ENCODE data around the gene TRIM8.

The TRIM8 gene

GRCh38 chr10:102633848-102634247, 10.4 kb upstream of the TRIM8 start:
- DNase-seq = no peak

DNA sequence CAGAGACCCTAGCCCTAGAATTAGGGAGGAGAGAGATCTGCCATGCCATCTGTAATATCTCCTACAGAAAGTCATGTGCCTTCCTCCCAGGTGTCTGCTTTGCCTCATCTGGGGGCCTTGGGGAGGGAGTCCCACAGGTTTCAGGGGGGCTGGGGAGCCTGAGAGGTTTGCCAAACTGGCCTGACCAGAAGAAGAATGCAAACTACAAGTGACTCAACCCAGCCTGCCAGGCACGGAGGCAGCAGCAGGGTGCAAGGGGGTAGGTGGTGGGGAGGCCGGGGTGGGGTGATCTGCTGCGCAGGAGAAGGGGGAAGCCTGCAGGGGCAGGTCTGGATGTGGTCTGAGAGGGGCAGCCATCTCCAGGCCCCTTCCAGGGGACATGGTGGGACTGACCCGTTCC, 9.6 kb upstream of the TRIM8 start:
- DNase-seq = no peak

- no peak for DNase-seq
Measured at GRCh38 chr10:102635377-102635776, 8.9 kb upstream of the TRIM8 start.

GRCh38 chr10:102639537-102639936, 4.7 kb upstream of the TRIM8 start:
- DNase-seq = no peak

DNA sequence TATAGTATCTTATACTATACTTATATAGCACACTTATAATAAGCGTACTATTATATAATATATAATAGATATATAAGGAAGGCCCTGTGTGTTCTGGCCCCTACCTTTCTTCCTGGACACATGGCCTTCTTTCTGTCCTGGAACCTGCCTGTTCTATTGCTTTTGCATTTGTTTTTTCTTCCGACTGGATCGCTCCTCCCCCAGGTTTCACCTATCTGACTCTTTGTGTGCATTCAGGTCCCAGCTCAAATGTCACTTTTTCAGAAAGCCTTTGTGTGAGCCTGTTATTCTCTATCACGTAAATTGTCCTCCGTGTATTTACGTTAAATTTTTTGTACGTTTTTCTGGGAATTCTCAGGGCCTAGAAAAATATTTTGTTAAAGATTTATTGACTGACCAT, 2.9 kb upstream of the TRIM8 start:
- DNase-seq = no peak

GRCh38 chr10:102641880-102642735, 2.2 kb upstream of the TRIM8 start:
- peak; percentile 97 to 98 for DNase-seq

- DNase-seq = peak; percentile 33 to 39
Measured at GRCh38 chr10:102642736-102643335, 1.4 kb upstream of the TRIM8 start.

GRCh38 chr10:102643336-102644065, 778 bp upstream of the TRIM8 start:
- peak; percentile 24 for DNase-seq

- DNase-seq = peak; percentile 71 to 75
Measured at GRCh38 chr10:102644646-102645387, 538 bp downstream of the TRIM8 start.

DNA sequence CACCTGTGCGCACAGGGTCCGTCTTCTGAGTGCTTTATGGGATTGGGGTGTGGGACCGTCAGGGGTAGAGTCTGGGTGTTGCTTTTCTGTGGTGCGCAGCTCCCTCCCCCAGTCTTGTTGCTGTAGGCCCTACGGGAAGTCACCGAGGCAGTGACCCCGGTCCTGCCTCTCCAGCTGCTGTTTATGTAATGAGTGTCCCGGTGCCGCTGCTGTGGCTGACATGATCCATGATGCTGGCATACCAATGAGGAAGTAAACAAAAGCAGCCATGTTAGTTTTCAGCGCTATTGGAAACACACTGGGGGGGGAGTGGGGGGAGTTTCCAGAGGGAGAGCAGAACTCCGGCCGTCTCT, 1.1 kb downstream of the TRIM8 start:
- peak; percentile 22 to 27 for DNase-seq

DNA sequence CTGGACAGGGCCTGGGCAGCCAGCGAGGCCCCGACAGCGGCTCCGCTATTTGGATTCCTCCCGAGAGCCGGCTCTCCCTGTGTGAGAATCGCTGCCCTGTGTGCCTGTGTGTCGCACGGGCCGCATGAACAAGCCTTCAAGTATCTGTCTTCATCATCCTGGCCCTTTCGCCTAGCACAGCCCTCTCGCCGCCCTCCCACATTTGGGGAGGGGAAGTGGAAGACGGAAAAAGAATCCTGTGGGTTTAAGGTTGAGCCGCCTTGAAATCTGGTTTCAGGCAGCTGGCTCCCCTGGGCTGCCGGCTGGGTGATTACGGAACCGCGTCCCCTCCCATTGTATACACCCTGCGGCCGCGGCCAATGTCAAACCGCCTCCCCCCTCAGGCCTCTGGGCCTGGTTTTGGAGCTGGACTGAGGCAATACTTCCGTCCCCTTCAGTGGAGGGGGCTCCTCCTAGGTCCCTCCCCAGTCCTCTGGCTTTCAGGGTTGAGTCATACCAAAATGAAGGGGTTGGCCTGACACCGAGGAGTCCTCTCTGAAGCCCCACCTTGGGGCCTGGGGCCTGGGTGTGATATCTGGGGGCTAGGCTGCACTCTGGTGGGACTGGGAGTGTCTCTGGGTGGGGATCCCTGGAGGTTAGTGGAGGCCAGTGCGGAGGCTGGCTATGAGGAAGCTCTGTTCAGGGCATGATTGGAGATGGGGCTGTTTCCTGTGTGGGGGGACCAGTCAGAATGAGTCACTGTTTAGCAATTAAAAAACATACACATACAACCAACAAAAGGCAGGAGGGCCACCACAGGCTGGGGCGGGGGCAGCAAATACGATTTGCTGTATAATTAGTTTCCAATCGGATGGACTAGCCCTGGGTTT, 1.7 kb downstream of the TRIM8 start:
- DNase-seq = peak; percentile 58 to 65

DNA sequence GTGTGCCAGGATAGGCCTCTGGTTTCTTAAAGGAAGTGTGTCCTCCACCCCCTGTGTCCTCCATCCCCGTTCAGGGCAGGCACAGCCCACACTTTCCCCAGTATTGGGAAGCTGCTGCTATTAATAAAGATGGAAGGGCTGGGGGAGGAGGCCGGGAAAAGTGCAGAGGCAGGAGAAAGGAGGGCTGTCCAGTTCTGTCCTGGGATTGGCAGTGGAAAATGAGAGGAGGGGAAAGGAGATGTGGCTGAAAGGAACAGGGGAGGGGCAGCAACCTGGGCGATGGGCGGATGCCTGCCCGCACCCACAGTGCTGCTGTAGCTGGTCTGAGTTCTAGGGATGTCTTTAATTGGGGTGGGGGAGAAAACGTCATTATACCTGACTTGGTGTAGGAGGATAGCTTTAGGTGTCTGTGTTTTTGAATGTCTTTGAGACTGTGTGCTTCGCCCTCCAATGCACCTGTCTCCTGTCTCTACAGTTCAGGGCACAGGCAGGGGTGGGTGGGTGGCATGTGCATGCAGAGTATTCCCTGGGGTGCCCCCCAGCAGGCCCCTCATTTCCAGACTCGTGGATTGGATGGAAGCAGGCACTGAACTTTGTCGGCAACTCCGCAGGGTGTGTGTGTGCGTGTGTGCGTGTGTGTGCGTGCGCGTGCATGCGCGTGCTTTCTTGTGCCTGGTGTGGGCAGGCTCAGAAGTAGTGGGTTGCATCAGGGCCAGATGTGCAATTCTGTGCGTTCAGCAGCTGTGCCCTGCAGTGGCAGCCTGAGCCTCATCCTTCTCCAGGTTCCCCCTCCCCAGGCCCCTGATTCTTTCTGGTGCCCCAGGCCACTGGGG, 2.5 kb downstream of the TRIM8 start:
- peak; percentile 34 to 38 for DNase-seq

DNA sequence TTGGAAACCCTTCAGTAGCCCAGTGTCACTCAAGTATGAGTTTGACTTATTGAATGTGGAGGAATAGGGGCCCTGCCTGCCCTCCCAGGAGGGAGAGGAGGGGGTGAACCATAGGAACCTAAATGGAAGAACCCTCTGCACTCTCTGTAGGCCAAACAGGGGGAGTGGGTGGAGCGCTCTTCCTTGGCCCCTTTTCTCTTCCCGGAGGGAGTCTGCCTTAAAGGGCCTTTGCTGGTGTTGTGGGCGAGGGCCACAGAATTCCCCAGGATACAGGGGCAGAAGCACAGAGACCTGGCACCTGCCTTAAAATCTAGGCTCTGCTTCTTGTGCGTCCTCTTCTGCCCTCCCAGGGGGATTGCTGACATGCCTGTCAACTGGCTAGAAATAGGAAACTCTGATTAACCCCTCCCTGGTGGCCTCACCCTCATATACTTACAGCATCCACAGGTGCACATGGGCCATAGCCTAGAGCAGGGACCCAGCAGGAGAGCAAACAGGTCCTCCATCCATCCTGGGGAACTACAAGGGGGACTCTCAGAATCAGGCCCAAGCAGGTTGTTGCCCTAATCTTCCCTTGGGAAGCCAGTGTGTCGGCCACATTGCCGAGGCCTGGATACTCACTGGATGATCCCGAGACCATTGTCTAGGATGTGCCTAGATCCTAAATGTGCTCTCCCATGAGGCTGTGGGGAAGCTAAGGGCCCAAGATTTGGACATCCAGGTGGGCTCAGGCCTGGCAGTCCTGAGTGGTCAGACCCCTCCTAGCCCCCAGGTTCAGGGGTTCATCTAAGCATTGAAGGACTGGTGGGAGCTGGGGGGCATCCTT, 3.4 kb downstream of the TRIM8 start:
- DNase-seq = no peak

- DNase-seq = no peak
Measured at GRCh38 chr10:102648269-102648888, 4.1 kb downstream of the TRIM8 start.

GRCh38 chr10:102648889-102649796, 4.9 kb downstream of the TRIM8 start:
- DNase-seq = no peak

- no peak for DNase-seq
Measured at GRCh38 chr10:102649797-102650654, 5.7 kb downstream of the TRIM8 start.

DNA sequence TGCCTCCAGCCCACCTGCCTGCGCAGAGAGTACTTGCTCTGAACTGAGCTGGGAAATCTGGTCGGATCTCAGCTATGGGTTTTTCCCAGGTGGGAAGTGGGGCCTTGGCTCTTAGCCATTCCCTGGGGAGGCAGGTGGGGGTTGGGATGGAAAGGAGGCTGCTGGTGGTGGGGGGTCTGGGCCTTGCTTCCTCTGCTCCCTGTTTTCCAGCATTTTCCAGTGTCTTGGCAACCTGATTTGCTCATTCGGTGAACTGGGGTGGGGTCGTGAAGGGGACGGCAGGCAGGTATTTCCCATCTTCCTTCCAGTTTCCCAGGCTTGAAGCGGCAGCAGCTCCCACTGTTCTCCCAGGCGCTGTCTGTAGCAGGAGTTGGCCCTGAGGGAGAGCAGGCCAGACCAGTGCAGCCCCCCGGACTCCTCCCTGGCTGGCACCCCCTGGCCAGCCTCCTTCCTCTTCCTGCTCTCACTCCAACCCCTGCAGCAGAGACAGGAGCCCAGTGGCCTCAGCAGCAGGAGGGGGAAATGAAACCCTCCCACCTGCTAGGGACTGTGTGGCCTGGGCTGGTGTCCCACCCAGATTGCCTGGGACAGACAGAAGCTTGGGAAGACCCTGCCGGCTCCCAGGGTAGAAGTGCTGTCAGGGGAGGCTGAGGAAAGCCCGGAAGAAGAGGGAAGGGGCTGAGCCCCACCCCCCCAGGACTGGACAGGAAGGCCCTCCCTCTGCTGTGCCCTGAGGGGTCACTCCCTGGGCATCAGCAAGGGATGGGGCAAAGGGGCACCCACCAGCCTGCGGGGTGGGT, 6.6 kb downstream of the TRIM8 start:
- no peak for DNase-seq

All from activated CD4-positive, alpha-beta T cell treated with anti-CD3 and anti-CD28 coated beads, Interleukin-2, amount 50 U/mL, for 4 hours (primary cell).